ENCODE data around the gene NRIP3.

GRCh38 chr11:8947230-8947943, 56.4 kb downstream of the NRIP3 start:
- TF ChIP-seq CTCF (IDR thresholded peaks at IDR 0.05; ENCODE audit: low read depth, low read length) (no peak), EZH2phosphoT487 (IDR thresholded peaks at IDR 0.05; ENCODE audit: low read depth) (no peak)

Measured in OCI-LY3 (cell line).